ENCODE data around the gene DIO1.
A peak's percentile ranks its signal among the peaks of the same experiment; 100 is the strongest.

DIO1 gene

GRCh38 chr1:53956308-53957168 is 62.6 kb downstream of the DIO1 start:
- DNase-seq (ENCODE audit: low read depth) = no peak
- no peak overlapping the region for H3K4me3 ChIP-seq (ENCODE audit: low read length)
- no peak for TF ChIP-seq CTCF (conservative IDR thresholded peaks at IDR 0.05; ENCODE audit: low read depth, low read length)

GRCh38 chr1:53957194-53957818 is 63.3 kb downstream of the DIO1 start:
- TF ChIP-seq CTCF (conservative IDR thresholded peaks at IDR 0.05; ENCODE audit: low read depth, low read length) = no peak
- H3K4me3 ChIP-seq (ENCODE audit: low read length) = no peak overlapping the region
- peak; percentile 28 for DNase-seq (ENCODE audit: low read depth)

GRCh38 chr1:53959664-53960250 is 65.8 kb downstream of the DIO1 start:
- peak; percentile 60 for TF ChIP-seq CTCF (conservative IDR thresholded peaks at IDR 0.05; ENCODE audit: low read depth, low read length)
- no peak overlapping the region for H3K4me3 ChIP-seq (ENCODE audit: low read length)
- DNase-seq (ENCODE audit: low read depth) = no peak

Measured in retinal pigment epithelial cell (primary cell).